CD4-positive, alpha-beta memory T cell (primary cell): Measurements from ENCODE around the gene GLA. TPM values are rescaled to one million over a fixed set of nuclear protein-coding genes. Genes with fewer than 3 reads are reported as not detected.
A peak's percentile ranks its signal among the peaks of the same experiment; 100 is the strongest.

Experiments used
- CTCF ChIA-PET: fragments of 350-600 bp; sonication (Branson Sonifier 250); formaldehyde crosslinking; loops from one replicate; lab custom pipeline; 2021; ENCODE audit warnings: inconsistent platforms; ENCODE audit not compliant: partially characterized antibody; lab: Charles Lee
- POLR2A ChIA-PET: fragments of 350-600 bp; sonication (Branson Sonifier 250); formaldehyde crosslinking; loops from one replicate; lab custom pipeline; 2021; ENCODE audit not compliant: partially characterized antibody; lab: Charles Lee
- DNase-seq, 5 donors: peaks; one replicate each; pipeline versions ENCODE4 v3.0.0 to v3.0.0-alpha.2; 2020 to 2022; ENCODE audit warnings: mixed read lengths in 1 of 5
- H3K27ac ChIP-seq: one replicate; pipeline ENCODE4 v1.7.0; 2013; ENCODE audit warnings: low read depth, low read length
- H3K27me3 ChIP-seq: 2 replicates; pipeline ENCODE4 v1.7.0; 2013; ENCODE audit warnings: mild to moderate bottlenecking, low read length, moderate library complexity; ENCODE audit not compliant: insufficient read depth
- H3K36me3 ChIP-seq: 2 replicates; pipeline ENCODE4 v1.7.0; 2013; ENCODE audit warnings: mild to moderate bottlenecking, low read length, moderate library complexity; ENCODE audit not compliant: insufficient read depth
- H3K4me1 ChIP-seq: 2 replicates; pipeline ENCODE4 v1.7.0; 2013; ENCODE audit warnings: mild to moderate bottlenecking, low read length, moderate library complexity; ENCODE audit not compliant: insufficient read depth
- H3K4me3 ChIP-seq, 2 donors: one replicate each; pipeline ENCODE4 v1.7.0; 2013; ENCODE audit warnings: low read length in 2 of 2, mild to moderate bottlenecking in 1 of 2
- H3K9me3 ChIP-seq, 2 donors: one replicate each; pipeline ENCODE4 v1.7.0; 2013; ENCODE audit warnings: low read length in 2 of 2, control low read depth in 1 of 2; ENCODE audit not compliant: control insufficient read depth in 1 of 2
- H3K27ac Mint-ChIP-seq, 7 donors: one replicate each; pipeline ENCODE4 v1.8.0; 2020 to 2021; ENCODE audit warnings: mixed read lengths in 7 of 7, mild to moderate bottlenecking in 6 of 7, inconsistent platforms in 3 of 7, moderate library complexity in 3 of 7
- H3K27me3 Mint-ChIP-seq, 2 donors: one replicate each; pipeline ENCODE4 v1.8.0; 2020 to 2021; ENCODE audit warnings: mixed read lengths in 2 of 2
- H3K36me3 Mint-ChIP-seq, 2 donors: one replicate each; pipeline ENCODE4 v1.8.0; 2020 to 2021; ENCODE audit warnings: mixed read lengths in 2 of 2, inconsistent platforms in 1 of 2, mild to moderate bottlenecking in 1 of 2
- H3K4me1 Mint-ChIP-seq, 4 donors: one replicate each; pipeline ENCODE4 v1.8.0; 2020 to 2021; ENCODE audit warnings: mixed read lengths in 4 of 4, mild to moderate bottlenecking in 1 of 4
- H3K4me3 Mint-ChIP-seq, 8 donors: one replicate each; pipeline ENCODE4 v1.8.0; 2020 to 2021; ENCODE audit warnings: mixed read lengths in 8 of 8, mild to moderate bottlenecking in 7 of 8, moderate library complexity in 6 of 8, inconsistent platforms in 3 of 8
- H3K9me3 Mint-ChIP-seq, 8 donors: one replicate each; pipeline ENCODE4 v1.8.0; 2020 to 2021; ENCODE audit warnings: mixed read lengths in 8 of 8, mild to moderate bottlenecking in 5 of 8, inconsistent platforms in 3 of 8, moderate library complexity in 1 of 8
- intact Hi-C: fragments of 100-400 bp; cut with micrococcal nuclease; formaldehyde crosslinking; loops from one replicate; pipeline ENCODE4 v1.15.1; 2023
- polyA plus RNA-seq, 2 donors: library from polyadenylated mRNA; unstranded; fragments of 300-500 nt; fragmentation: Illumina TruSeq; gene quantifications; one replicate each; pipeline ENCODE4 v1.2.3, GENCODE V29; 2021
- total RNA-seq, 2 experiments: library from RNA; stranded (reverse); gene quantifications; one replicate each; pipeline ENCODE4 v1.2.3, GENCODE V29; 2021

Gene GLA
- total and polyA plus RNA-seq, 4 experiments from 2014 or later = 9.6 to 16.1 (median 13.1) TPM

GRCh38 chrX:101399825-101400224 lies 7.9 kb downstream of the GLA start:
- DNase-seq = no peak
- H3K27me3 ChIP-seq = no peaks in the 10 kb centered on the region
- Mint-ChIP-seq H3K9me3 (no peaks in the 10 kb centered on the region), H3K27ac (no peak overlapping the region), H3K36me3 (peaks cover 4 to 20% of the 10 kb centered on the region in 2 donors), H3K4me3 (no peak overlapping the region), H3K4me1 (peaks cover 0 to 1% (median 0%) of the 10 kb centered on the region in 4 donors), H3K27me3 (no peaks in the 10 kb centered on the region)
- H3K27ac ChIP-seq = no peak overlapping the region
- intact Hi-C loops = loop anchor here (10.0 kb wide), 1 partner anchor 575 kb away; the partner anchor contains the start of gene CSTF2
- POLR2A ChIA-PET = no interaction called here
- no peaks in the 10 kb centered on the region for H3K36me3 ChIP-seq
- CTCF ChIA-PET = no interaction called here
- H3K4me3 ChIP-seq = no peak overlapping the region
- H3K4me1 ChIP-seq = no peaks in the 10 kb centered on the region
- H3K9me3 ChIP-seq = no peaks in the 10 kb centered on the region

GRCh38 chrX:101398694-101399093 lies 9.0 kb downstream of the GLA start:
- H3K27me3 ChIP-seq = no peaks in the 10 kb centered on the region
- H3K27ac ChIP-seq = no peak overlapping the region
- Mint-ChIP-seq H3K4me3 (no peak overlapping the region), H3K27me3 (no peaks in the 10 kb centered on the region), H3K27ac (peak overlapping the region in 1 of 7 donors; percentile 37), H3K36me3 (peaks cover 4 to 20% of the 10 kb centered on the region in 2 donors), H3K9me3 (no peaks in the 10 kb centered on the region), H3K4me1 (peaks cover 0 to 2% (median under 1%) of the 10 kb centered on the region in 4 donors)
- H3K36me3 ChIP-seq = no peaks in the 10 kb centered on the region
- intact Hi-C loops = no loop called here
- CTCF ChIA-PET = no interaction called here
- no peak for DNase-seq
- POLR2A ChIA-PET = no interaction called here
- H3K4me3 ChIP-seq = no peak overlapping the region
- no peaks in the 10 kb centered on the region for H3K4me1 ChIP-seq
- H3K9me3 ChIP-seq = no peaks in the 10 kb centered on the region

GRCh38 chrX:101397779-101398178 lies 9.9 kb downstream of the GLA start:
- Histone ChIP-seq H3K4me1 (no peaks in the 10 kb centered on the region), H3K36me3 (no peaks in the 10 kb centered on the region), H3K27ac (no peak overlapping the region), H3K9me3 (no peaks in the 10 kb centered on the region), H3K27me3 (no peaks in the 10 kb centered on the region), H3K4me3 (no peak overlapping the region)
- DNase-seq = no peak
- Mint-ChIP-seq H3K27me3 (no peaks in the 10 kb centered on the region), H3K9me3 (no peaks in the 10 kb centered on the region), H3K4me3 (no peak overlapping the region), H3K27ac (no peak overlapping the region), H3K36me3 (peaks cover 4 to 27% of the 10 kb centered on the region in 2 donors), H3K4me1 (peaks cover 0 to 12% (median 3%) of the 10 kb centered on the region in 4 donors)
- POLR2A ChIA-PET = interaction anchor here (1.1 kb wide), 1 partner anchor 19 kb away, joined by 3 read pairs; no protein-coding TSS in a partner anchor
- CTCF ChIA-PET = no interaction called here
- intact Hi-C loops = no loop called here

GRCh38 chrX:101395789-101396188 lies 11.9 kb downstream of the GLA start:
- no peaks in the 10 kb centered on the region for H3K9me3 ChIP-seq
- H3K27me3 Mint-ChIP-seq = no peaks in the 10 kb centered on the region
- no peak for DNase-seq
- no peaks in the 10 kb centered on the region for H3K27me3 ChIP-seq
- no peak overlapping the region for H3K4me3 Mint-ChIP-seq
- H3K4me1 Mint-ChIP-seq = peaks cover 10 to 31% (median 15%) of the 10 kb centered on the region in 4 donors
- H3K27ac Mint-ChIP-seq = peak overlapping the region in 4 of 7 donors; percentile 16 to 61 (median 44)
- CTCF ChIA-PET = no interaction called here
- intact Hi-C loops = no loop called here
- no peak overlapping the region for H3K27ac ChIP-seq
- no peaks in the 10 kb centered on the region for H3K9me3 Mint-ChIP-seq
- no peak overlapping the region for H3K4me3 ChIP-seq
- H3K36me3 ChIP-seq = no peaks in the 10 kb centered on the region
- H3K36me3 Mint-ChIP-seq = peaks cover 0 to 37% of the 10 kb centered on the region in 2 donors
- peaks cover 10% of the 10 kb centered on the region for H3K4me1 ChIP-seq
- POLR2A ChIA-PET = no interaction called here

GRCh38 chrX:101394372-101394771 lies 13.4 kb downstream of the GLA start:
- H3K27ac ChIP-seq = no peak overlapping the region
- no peaks in the 10 kb centered on the region for H3K36me3 ChIP-seq
- H3K9me3 Mint-ChIP-seq = no peaks in the 10 kb centered on the region
- intact Hi-C loops = loop anchor here (5.0 kb wide), 1 partner anchor 538 kb away; the partner anchor contains the start of gene ZMAT1
- peaks cover 0 to 32% of the 10 kb centered on the region in 2 donors for H3K36me3 Mint-ChIP-seq
- no peak overlapping the region for H3K4me3 Mint-ChIP-seq
- H3K4me3 ChIP-seq = no peak overlapping the region
- H3K27me3 Mint-ChIP-seq = no peaks in the 10 kb centered on the region
- no peaks in the 10 kb centered on the region for H3K27me3 ChIP-seq
- peaks cover 15% of the 10 kb centered on the region for H3K4me1 ChIP-seq
- H3K4me1 Mint-ChIP-seq = peaks cover 10 to 39% (median 15%) of the 10 kb centered on the region in 4 donors
- ChIA-PET CTCF (no interaction called here), POLR2A (interaction anchor here (0.7 kb wide), 1 partner anchor 315 kb away, joined by 3 read pairs; no protein-coding TSS in a partner anchor)
- peak overlapping the region in 2 of 7 donors; percentile 15 to 97 for H3K27ac Mint-ChIP-seq
- DNase-seq = no peak
- no peaks in the 10 kb centered on the region for H3K9me3 ChIP-seq

GRCh38 chrX:101393530-101394305 lies 14.0 kb downstream of the GLA start:
- Mint-ChIP-seq H3K36me3 (peaks cover 0 to 32% of the 10 kb centered on the region in 2 donors), H3K27me3 (no peaks in the 10 kb centered on the region), H3K27ac (peak overlapping the region; percentile 48 to 97 (median 86)), H3K4me1 (peaks cover 10 to 39% (median 15%) of the 10 kb centered on the region in 4 donors), H3K9me3 (no peaks in the 10 kb centered on the region), H3K4me3 (peak overlapping the region in 1 of 8 donors; percentile 11)
- intact Hi-C loops = loop anchor here (5.0 kb wide), 1 partner anchor 539 kb away; the partner anchor contains the start of gene ZMAT1
- DNase-seq = no peak
- Histone ChIP-seq H3K27ac (peak overlapping the region; percentile 68), H3K9me3 (no peaks in the 10 kb centered on the region), H3K4me1 (peaks cover 15% of the 10 kb centered on the region), H3K4me3 (no peak overlapping the region), H3K27me3 (no peaks in the 10 kb centered on the region), H3K36me3 (no peaks in the 10 kb centered on the region)
- CTCF ChIA-PET = no interaction called here
- POLR2A ChIA-PET = interaction anchor here (0.7 kb wide), 1 partner anchor 315 kb away, joined by 3 read pairs; no protein-coding TSS in a partner anchor

- ChIA-PET POLR2A (interaction anchor here (1.6 to 3.5 kb wide), 7 partner anchors 10 to 1261 kb away, joined by 4 to 36 read pairs (median 16); partner anchors contain the start of genes GLA, HNRNPH2, TIMM8A and ZMAT1), CTCF (interaction anchor here (0.7 to 1.8 kb wide), 4 partner anchors 10 to 43 kb away, joined by 3 to 14 read pairs (median 10); partner anchors contain the start of gene TIMM8A)
- Mint-ChIP-seq H3K36me3 (peaks cover 0 to 32% of the 10 kb centered on the region in 2 donors), H3K4me3 (peak overlapping the region; percentile 88 to 98 (median 93)), H3K27me3 (no peaks in the 10 kb centered on the region), H3K4me1 (peaks cover 10 to 39% (median 15%) of the 10 kb centered on the region in 4 donors), H3K9me3 (no peaks in the 10 kb centered on the region), H3K27ac (peak overlapping the region; percentile 89 to 98 (median 96))
- Histone ChIP-seq H3K9me3 (no peaks in the 10 kb centered on the region), H3K27me3 (no peaks in the 10 kb centered on the region), H3K4me3 (peak overlapping the region; percentile 42 to 82), H3K36me3 (no peaks in the 10 kb centered on the region), H3K4me1 (peaks cover 15% of the 10 kb centered on the region), H3K27ac (peak overlapping the region; percentile 68)
- intact Hi-C loops = loop anchor here (2.0 to 5.0 kb wide), 2 partner anchors 43 to 540 kb away; partner anchors contain the start of genes TIMM8A and ZMAT1
- DNase-seq = no peak
These were observed 15.9 kb downstream of the GLA start for GRCh38 chrX:101391831-101392230.
